NCI-H1417 (cell line): Measurements from ENCODE around the gene ITGA6.

Experiments used
- DNase-seq, 3 experiments: peaks; one replicate each; lab custom pipeline; 2025; lab: John Stamatoyannopoulos, UW

The ITGA6 gene

GRCh38 chr2:172440795-172441194 lies 13.4 kb downstream of the ITGA6 start:
- no peak for DNase-seq

- DNase-seq = peak in 2 of 3 experiments; percentile 1 to 17
Observed at GRCh38 chr2:172442072-172442895, 14.9 kb downstream of the ITGA6 start.

DNA sequence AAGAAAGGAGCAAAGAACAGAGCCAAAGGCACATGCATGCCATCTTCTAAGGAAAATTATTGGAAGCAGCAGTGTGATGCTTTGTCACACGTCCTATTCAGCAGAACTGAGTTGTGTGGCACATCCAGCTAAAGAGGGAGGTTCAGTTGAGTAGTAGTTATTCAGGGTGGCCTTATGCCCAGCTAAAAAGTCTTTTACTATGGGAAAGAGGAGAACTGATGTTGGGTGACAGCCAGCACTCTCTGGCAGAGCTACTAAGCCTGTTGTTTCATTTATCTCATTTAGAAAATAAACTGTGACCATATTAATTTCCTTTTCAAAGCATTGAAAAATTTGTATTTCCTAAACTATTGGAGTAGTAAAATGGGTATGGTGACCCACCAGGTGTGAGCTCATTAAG lies 18.5 kb downstream of the ITGA6 start:
- no peak for DNase-seq

GRCh38 chr2:172446474-172447063 lies 19.2 kb downstream of the ITGA6 start:
- DNase-seq = no peak

DNA sequence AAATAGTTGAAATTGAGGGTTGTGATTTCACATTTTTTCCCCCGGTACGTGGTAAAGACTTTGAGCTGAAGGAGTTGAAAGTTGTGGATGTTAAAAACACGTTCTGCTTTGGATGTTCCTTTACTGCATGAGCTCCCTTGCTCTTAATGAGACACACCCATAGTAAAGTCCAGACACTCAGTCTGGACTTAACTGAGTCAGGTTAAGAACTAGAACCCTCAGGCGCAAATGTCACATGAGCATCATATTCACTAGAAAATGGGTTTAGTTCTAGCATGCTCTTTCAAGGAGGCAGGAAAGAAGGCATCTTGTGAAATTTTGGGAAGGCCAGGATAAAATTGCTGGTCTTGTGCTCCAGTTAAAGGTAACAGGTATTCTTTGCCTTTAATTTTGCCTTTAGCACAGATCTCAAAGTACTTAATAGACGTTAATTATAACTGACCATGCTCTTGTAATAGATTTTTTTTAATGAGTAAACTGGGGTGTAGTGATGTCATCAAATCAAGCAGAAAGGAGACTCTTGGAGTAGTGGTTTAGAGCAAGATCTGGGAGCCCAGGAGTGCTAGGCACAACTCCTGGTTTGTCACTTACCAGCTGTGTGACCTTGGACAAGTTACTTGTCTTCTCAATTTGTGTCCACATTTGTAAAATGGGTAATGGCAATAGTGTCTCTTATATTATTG lies 20.6 kb downstream of the ITGA6 start:
- no peak for DNase-seq

DNA sequence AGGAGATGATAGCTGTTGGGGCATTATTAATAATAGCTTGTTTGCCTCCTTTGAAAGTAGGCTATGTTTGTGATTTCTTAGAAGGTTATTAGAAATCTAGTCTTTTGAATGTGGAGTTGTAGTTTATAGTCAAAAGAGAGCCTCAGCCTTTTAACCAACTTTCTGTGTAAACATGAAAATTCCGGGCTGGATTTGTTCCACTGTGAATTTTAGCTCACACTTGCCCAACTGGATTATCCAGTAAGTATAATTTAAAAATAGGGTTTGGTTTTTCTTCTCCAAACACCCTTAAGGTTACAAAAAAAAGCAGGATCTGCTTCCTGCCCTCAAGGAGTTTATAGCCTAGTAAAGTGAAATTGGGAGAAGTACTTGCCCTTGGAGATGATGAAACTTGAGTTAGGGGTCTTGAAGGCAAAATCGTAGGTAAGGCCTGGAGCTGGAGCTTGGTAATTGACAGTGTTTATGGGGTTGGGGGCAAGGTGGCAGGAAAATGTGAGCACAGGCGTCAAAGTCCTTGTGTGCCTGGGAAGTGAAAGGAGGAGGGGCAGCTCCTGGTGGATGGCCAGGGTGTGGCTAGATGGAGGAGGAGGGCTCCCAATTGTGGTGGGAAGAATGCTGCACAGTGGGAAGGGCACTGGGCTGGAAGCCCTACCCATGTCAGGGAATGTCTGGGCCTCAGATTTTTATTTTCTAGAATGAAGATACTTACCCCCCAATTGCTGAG lies 21.3 kb downstream of the ITGA6 start:
- no peak for DNase-seq

DNA sequence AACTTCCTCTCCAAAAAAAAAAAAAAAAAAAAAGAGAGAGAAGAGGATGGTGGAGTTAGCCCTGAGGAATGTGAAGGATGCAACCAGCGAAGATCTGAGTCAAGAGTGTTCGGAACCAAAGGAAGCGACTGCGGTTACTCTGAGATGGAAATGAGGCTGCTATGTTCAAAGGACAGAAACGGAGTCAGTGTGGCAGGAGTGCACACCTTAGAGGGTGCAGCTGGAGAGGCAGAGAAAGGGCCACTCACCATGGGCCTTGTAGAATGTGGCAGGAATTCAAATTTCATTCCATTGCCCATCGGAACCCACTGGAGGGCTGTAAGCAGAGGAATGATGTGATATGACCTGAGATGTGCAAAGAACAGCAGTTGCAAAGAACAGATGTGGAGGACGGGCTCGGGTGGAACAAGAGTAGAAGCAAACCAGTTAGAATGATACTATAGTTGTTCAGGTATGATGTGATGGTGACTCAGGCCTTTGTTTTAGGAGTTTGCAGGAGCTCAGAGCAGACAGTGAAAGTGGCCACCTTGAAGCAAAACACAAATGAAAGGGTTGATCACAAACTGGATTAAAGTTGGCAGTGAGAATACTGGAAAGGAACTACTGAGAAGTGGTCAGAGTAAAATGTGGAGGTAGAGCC lies 22.6 kb downstream of the ITGA6 start:
- DNase-seq = no peak

GRCh38 chr2:172451923-172452322 lies 24.5 kb downstream of the ITGA6 start:
- no peak for DNase-seq

DNA sequence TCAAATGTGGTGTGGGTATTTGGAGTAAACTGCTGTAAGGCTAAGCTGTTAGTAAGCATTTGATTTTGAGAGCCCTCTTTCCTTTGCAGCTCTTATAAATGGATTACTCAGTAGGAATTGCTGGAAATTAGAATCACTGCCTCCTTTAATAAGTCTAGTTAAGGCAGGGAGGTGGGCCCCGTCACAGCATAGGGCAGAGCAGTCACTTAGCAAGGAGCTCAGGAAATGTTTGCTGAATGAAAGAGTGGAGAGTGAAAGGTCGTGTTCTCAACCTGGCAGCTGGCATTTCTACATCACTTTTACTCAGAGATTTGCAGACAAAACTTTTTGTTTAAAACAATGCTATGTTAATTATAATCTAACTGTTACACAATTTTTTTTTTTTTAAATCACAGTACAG lies 25.5 kb downstream of the ITGA6 start:
- DNase-seq = no peak

DNA sequence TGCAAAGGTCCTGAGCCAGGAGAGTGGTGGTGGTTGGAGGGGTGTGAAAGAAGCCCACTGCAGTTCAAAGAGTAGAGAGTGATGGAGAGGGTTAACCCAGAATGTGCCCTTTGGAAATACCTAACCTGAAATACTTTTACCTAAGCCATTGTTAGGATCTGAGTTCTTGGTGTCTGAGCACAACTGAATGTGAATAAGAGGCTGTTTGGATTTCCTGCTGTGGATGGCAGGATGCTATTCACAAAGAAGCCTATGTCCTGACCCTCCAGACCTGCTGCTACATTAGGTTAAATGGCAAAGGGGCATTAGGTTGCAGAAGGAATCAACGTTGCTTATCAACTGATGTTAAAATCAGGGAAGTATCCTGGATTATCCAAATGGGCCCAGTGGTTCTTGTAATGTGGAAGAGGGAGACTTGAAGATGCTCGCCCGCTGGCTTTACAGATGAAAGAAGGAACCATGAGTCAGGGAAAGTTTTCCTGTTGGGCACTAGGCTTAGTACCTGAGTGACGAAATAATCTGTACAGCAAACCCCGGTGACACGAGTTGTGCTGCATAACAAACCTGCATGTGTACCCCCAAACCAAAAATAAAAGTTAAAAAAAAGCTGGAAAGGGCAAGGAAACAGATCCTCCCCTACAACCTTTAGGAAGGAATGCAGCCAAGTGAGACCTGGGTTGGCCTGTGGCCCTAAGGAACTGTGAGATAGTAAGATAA lies 27.2 kb downstream of the ITGA6 start:
- DNase-seq = no peak

DNA sequence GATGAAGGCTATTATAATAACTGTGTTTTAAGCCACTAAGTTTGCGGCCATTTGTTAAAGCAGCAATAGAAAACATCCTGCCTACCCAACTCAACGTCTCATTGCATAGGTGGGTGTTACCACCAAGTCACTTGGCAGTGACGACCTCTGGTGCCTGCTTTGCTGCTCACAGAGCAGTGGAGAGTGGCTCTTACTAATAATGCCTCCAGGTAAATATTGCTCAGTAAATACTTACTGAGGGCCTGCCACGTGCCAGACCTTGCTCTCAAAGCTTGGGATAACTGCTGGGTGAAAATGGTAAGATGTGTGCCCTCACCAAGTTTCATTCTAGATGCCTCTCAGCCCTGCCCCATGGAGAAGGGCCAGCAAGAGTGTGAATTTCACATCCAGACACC lies 27.7 kb downstream of the ITGA6 start:
- peak in 1 of 3 experiments; percentile 21 for DNase-seq

GRCh38 chr2:172456002-172456401 lies 28.6 kb downstream of the ITGA6 start:
- DNase-seq = no peak

DNA sequence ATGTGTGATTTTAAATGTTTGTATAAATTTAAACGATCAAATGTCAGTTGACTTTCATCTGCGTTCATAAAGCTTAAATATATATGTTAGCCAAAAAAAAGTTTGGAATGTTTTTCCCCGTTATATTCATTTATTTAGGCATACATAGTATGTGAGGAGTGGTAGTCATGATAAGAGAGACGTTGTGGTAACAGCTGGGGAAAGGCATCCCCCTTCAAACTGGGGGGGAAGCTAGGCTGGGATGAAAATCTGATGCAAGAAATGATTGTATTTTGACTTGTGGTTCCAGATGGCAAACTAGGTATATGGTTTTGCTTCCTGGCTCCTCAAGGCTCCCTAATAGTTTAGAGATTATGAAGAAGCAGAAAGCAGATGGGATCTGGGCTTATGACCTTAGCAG lies 30.1 kb downstream of the ITGA6 start:
- DNase-seq = no peak

GRCh38 chr2:172458561-172459124 lies 31.3 kb downstream of the ITGA6 start:
- no peak for DNase-seq

- DNase-seq = no peak
Observed at GRCh38 chr2:172460780-172461201, 33.4 kb downstream of the ITGA6 start.

DNA sequence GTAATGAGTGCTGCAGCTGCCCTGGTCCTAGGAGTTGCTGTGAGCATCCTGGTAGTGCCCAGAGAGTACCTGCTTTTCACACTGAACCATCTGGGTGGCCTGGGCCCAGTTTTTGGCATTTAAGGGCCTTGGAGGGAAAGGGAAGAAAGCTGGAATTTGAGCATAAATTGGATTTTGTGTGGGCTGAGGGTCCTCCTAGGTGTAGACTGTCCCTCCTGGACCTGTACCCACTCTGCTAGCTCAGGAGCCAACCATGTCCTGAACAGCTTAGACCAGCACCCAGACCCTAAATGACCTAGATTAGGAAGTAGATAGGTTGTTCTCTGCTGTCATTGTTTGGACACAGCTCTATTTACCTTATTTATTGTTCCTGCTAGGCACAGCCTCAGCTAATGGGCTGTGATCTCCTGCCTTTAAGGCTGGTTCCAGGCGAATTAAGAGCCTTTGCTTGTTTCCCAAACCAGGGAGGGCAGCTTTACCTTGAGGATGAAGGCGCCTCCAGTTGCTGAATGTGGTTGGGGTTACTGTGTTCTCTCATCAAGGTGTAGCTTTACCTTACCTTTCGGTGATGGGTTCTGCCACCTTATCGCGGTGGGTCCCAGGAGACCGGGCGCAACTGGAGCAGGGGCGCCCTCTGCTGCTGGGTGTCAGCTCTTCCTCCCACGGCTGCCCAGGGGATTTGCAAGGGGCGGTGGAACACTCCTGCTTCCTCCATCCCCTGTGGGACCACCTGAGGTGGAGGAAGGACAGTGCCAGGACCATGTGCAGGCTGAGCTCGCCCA lies 34.4 kb downstream of the ITGA6 start:
- peak; percentile 19 to 48 (median 46) for DNase-seq

DNA sequence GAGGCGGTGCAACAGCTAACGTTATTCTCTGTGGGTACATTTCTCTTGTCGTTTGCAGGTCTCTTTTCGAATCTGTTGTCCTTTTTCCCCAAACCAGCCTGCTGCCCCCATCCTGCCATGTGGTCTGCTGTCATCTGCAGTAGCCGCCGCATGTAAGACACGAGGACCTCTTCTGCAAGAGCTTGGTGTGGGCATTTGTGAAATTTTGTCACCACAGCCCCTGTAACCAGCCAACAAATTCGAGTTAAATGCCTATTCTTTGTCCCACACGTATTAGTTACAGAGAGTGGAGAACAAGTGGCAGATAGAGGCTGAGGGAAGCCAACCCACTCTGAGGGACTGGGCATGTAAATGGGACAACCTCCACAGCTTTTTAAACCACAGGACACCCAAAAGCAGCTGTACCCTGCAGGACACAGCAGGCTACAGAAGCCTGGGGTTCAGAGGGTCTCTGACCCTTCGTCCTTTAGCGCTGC lies 35.0 kb downstream of the ITGA6 start:
- no peak for DNase-seq

GRCh38 chr2:172462849-172463381 lies 35.5 kb downstream of the ITGA6 start:
- DNase-seq = no peak

- peak in 1 of 3 experiments; percentile 0 for DNase-seq
Observed at GRCh38 chr2:172464400-172465129, 37.2 kb downstream of the ITGA6 start.
